ENCODE data around the gene DACT1. TPM values are rescaled to one million over a fixed set of nuclear protein-coding genes. Genes with fewer than 3 reads are reported as not detected.
A peak's percentile ranks its signal among the peaks of the same experiment; 100 is the strongest.

Gene DACT1
- polyA plus RNA-seq, 2 of the 4 experiments (the other 2 are of a cell fraction) = 0.45 to 0.89 TPM

GRCh38 chr14:58659061-58659460 is 21.3 kb downstream of the DACT1 start:
- H3K4me3 ChIP-seq = no peak overlapping the region
- no peak overlapping the region for H3K4me2 ChIP-seq
- 85% methylated on average over 1 of the region's 1 CpG for WGBS (ENCODE audit: missing lambda C conversion rate)
- TF ChIP-seq ZSCAN20 (CRISPR knock-in tag; IDR thresholded peaks at IDR 0.05) (no peak), RARB (CRISPR knock-in tag; IDR thresholded peaks at IDR 0.05) (no peak), FOXS1 (CRISPR knock-in tag; IDR thresholded peaks at IDR 0.05) (no peak), KDM1A (IDR thresholded peaks at IDR 0.05; ENCODE audit: low read depth) (no peak)
- ChIA-PET POLR2A (no interaction called here), CTCF (interaction anchor here (1.4 kb wide), 1 partner anchor 10 kb away, joined by 3 read pairs; no protein-coding TSS in a partner anchor)
- FAIRE-seq = peak; percentile 7
- no peaks in the 10 kb centered on the region; the same call in 2 of the 3 replicates for H3K9me3 ChIP-seq
- no peak overlapping the region for H3K27ac ChIP-seq
- no peak for DNase-seq (ENCODE audit: low read depth in 1 of 2, low spot score in 1 of 2)
- H3K4me1 ChIP-seq = no peaks in the 10 kb centered on the region
- no peak for ATAC-seq

- DNase-seq (ENCODE audit: low read depth in 1 of 2, low spot score in 1 of 2) (no peak), FAIRE-seq (no peak)
- TF ChIP-seq JUNB (IDR thresholded peaks at IDR 0.05) = no peak
These were observed 22.1 kb downstream of the DACT1 start for GRCh38 chr14:58659846-58660245.

GRCh38 chr14:58660407-58660806 is 22.6 kb downstream of the DACT1 start:
- DNase-seq (ENCODE audit: low read depth in 1 of 2, low spot score in 1 of 2) (no peak), FAIRE-seq (no peak), ATAC-seq (no peak)
- Histone ChIP-seq H3K27ac (no peak overlapping the region), H3K4me1 (no peaks in the 10 kb centered on the region), H3K9me3 (no peaks in the 10 kb centered on the region), H3K4me3 (no peak overlapping the region), H3K4me2 (no peak overlapping the region)
- no peak for TF ChIP-seq USF2 (IDR thresholded peaks at IDR 0.05)
- no peak for TF ChIP-seq NPAS2 (CRISPR knock-in tag; IDR thresholded peaks at IDR 0.05; ENCODE audit: borderline replicate concordance)
- no peak for TF ChIP-seq RARB (CRISPR knock-in tag; IDR thresholded peaks at IDR 0.05)
- peak; percentile 63 for TF ChIP-seq ZC3H11A (IDR thresholded peaks at IDR 0.05)
- no peak for TF ChIP-seq MYC (IDR thresholded peaks at IDR 0.05; ENCODE audit: borderline replicate concordance, low read length)
- TF ChIP-seq FOSL2 (IDR thresholded peaks at IDR 0.05) = no peak
- no peak for TF ChIP-seq FOSL2 (CRISPR knock-in tag; IDR thresholded peaks at IDR 0.05)
- ChIA-PET POLR2A (no interaction called here), CTCF (no interaction called here)
- 75% methylated on average over 3 of the region's 3 CpGs for WGBS (ENCODE audit: missing lambda C conversion rate)

More at GRCh38 chr14:58659846-58660245, 22.1 kb downstream of the DACT1 start:
- POLR2A ChIA-PET = no interaction called here
- Histone ChIP-seq H3K4me3 (no peak overlapping the region), H3K9me3 (no peaks in the 10 kb centered on the region; the same call in 2 of the 3 replicates), H3K27ac (no peak overlapping the region), H3K4me1 (no peaks in the 10 kb centered on the region), H3K4me2 (no peak overlapping the region)
- CTCF ChIA-PET = no interaction called here
- 84% methylated on average over 6 of the region's 6 CpGs for WGBS (ENCODE audit: missing lambda C conversion rate)
- no peak for ATAC-seq

- no peaks in the 10 kb centered on the region for H3K4me1 ChIP-seq
- H3K4me3 ChIP-seq = no peak overlapping the region
- WGBS (ENCODE audit: missing lambda C conversion rate) = 3% methylated on average over 1 of the region's 1 CpG
- H3K27ac ChIP-seq = no peak overlapping the region
- no peak overlapping the region for H3K4me2 ChIP-seq
- TF ChIP-seq CHD2 (IDR thresholded peaks at IDR 0.05; ENCODE audit: low read length, partially characterized antibody) (no peak), RCOR1 (IDR thresholded peaks at IDR 0.05; ENCODE audit: low read depth, low read length) (no peak), EHF (CRISPR knock-in tag; IDR thresholded peaks at IDR 0.05) (no peak), ZNF302 (CRISPR knock-in tag; IDR thresholded peaks at IDR 0.05) (no peak), HDAC2 (IDR thresholded peaks at IDR 0.05) (no peak), TP53 (CRISPR knock-in tag; IDR thresholded peaks at IDR 0.05) (no peak), ELK1 (IDR thresholded peaks at IDR 0.05; ENCODE audit: low read depth, low read length) (no peak)
- H3K9me3 ChIP-seq = no peaks in the 10 kb centered on the region
- ChIA-PET CTCF (interaction anchor here (0.7 to 2.0 kb wide), 2 partner anchors 22 to 23 kb away, joined by 3 to 5 read pairs; no protein-coding TSS in a partner anchor), POLR2A (no interaction called here)
- DNase-seq (ENCODE audit: low read depth in 1 of 2, low spot score in 1 of 2) (no peak), ATAC-seq (no peak), FAIRE-seq (no peak)
These were observed 24.3 kb downstream of the DACT1 start for GRCh38 chr14:58662018-58662417.
